Caco-2 (cell line): Measurements from ENCODE around the gene FBF1. TPM values are rescaled to one million over a fixed set of nuclear protein-coding genes. Genes with fewer than 3 reads are reported as not detected.

Experiments used
- BruUV-seq: library from RNA; stranded (reverse); fragments of 400-500 nt; replicated peaks from 2 replicates; lab custom pipeline; 2021; lab: Mats Ljungman, UMichigan
- CTCF ChIA-PET: fragments of 300-600 bp; sonication (Branson Sonifier 250); formaldehyde crosslinking; loops from one replicate; lab custom pipeline; 2022; ENCODE audit warnings: antibody characterized with exemption; lab: Charles Lee
- POLR2A ChIA-PET: fragments of 300-600 bp; sonication (Branson Sonifier 250); formaldehyde crosslinking; loops from one replicate; lab custom pipeline; 2022; ENCODE audit warnings: antibody characterized with exemption; lab: Charles Lee
- DNase-seq, 2 experiments: peaks; one replicate each; pipeline versions ENCODE4 v3.0.0 to v3.0.0-alpha.2; 2020 to 2022
- H3K27me3 ChIP-seq: replicated peaks from 2 replicates; pipeline ENCODE4 v1.6.0; 2011; ENCODE audit warnings: low read length; ENCODE audit not compliant: control insufficient read depth, insufficient read depth
- H3K36me3 ChIP-seq: 2 replicates; pipeline ENCODE4 v1.5.1; 2011; ENCODE audit warnings: low read length; ENCODE audit not compliant: control insufficient read depth, insufficient read depth
- H3K4me1 ChIP-seq: fragments of 250-450 bp; sonication (Bioruptor Pico); 2 replicates; pipeline ENCODE4 v1.5.1; 2020; ENCODE audit warnings: mild to moderate bottlenecking
- H3K4me3 ChIP-seq: 2 replicates; pipeline ENCODE4 v1.5.1; 2011; ENCODE audit warnings: low read depth, mild to moderate bottlenecking, control low read depth, low read length
- H3K9me3 ChIP-seq: fragments of 250-450 bp; sonication (Bioruptor Pico); 2 replicates; pipeline ENCODE4 v1.5.1; 2020; ENCODE audit warnings: mild to moderate bottlenecking, moderate library complexity
- H3K27ac Mint-ChIP-seq: one replicate; pipeline ENCODE4 v1.8.0; 2022; ENCODE audit warnings: mixed read lengths; ENCODE audit not compliant: unreplicated experiment
- H3K27me3 Mint-ChIP-seq: one replicate; pipeline ENCODE4 v1.8.0; 2022; ENCODE audit warnings: mixed read lengths; ENCODE audit not compliant: insufficient read depth, unreplicated experiment
- H3K36me3 Mint-ChIP-seq: one replicate; pipeline ENCODE4 v1.8.0; 2022; ENCODE audit warnings: mild to moderate bottlenecking, mixed read lengths; ENCODE audit not compliant: insufficient read depth, unreplicated experiment
- H3K4me1 Mint-ChIP-seq: one replicate; pipeline ENCODE4 v1.8.0; 2022; ENCODE audit warnings: low read depth, mixed read lengths; ENCODE audit not compliant: unreplicated experiment
- H3K4me3 Mint-ChIP-seq: one replicate; pipeline ENCODE4 v1.8.0; 2022; ENCODE audit warnings: mild to moderate bottlenecking, moderate library complexity, mixed read lengths; ENCODE audit not compliant: unreplicated experiment
- H3K9me3 Mint-ChIP-seq: one replicate; pipeline ENCODE4 v1.8.0; 2022; ENCODE audit warnings: mixed read lengths; ENCODE audit not compliant: unreplicated experiment
- intact Hi-C: fragments of 100-400 bp; cut with micrococcal nuclease; formaldehyde crosslinking; loops from one replicate; pipeline ENCODE4 v1.10.0; 2022; ENCODE audit not compliant: unreplicated experiment
- total RNA-seq: library from RNA; stranded (reverse); gene quantifications from 2 replicates; pipeline ENCODE4 v1.2.3, GENCODE V29; 2022
- TF ChIP-seq, protein P1 (sequence below), 2 experiments: fragments of 200-600 bp in 1 of 2; IDR thresholded peaks; 1 replicate in 1 of 2; 2 replicates in 1 of 2; pipeline versions ENCODE4 v1.5.1 to v1.8.0; 2011 to 2022; ENCODE audit warnings: antibody characterized with exemption in 1 of 2, control low read depth in 1 of 2, inconsistent platforms in 1 of 2, low read depth in 1 of 2, low read length in 1 of 2, mild to moderate bottlenecking in 1 of 2, moderate library complexity in 1 of 2; ENCODE audit not compliant: insufficient read depth in 1 of 2, severe bottlenecking in 1 of 2, unreplicated experiment in 1 of 2

Gene FBF1
- total RNA-seq, 1 experiment from 2014 or later = 14.1 TPM

DNA sequence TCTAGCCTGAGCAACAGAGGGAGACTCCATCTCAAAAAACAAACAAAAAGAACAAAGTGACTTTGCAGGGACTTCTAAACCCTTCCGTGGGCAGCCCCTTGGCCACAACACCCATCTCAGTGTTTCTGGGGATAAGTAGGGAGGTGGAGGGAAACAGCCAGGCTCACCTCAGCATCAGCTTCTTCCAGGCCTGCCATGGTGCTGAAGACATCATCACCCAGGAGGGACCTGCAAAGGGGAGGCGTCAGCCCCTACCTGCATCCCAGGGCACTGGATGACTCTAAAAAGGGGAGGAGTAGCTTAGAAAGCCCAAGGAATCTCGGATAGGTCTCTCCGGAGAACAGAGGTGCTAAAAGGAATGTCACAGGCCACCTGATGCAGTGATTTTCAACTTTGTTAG lies 9.8 kb downstream of the FBF1 start:
- no peak overlapping the region for H3K4me3 Mint-ChIP-seq
- Histone ChIP-seq H3K4me3 (no peak overlapping the region), H3K4me1 (peaks cover 22% of the 10 kb centered on the region), H3K36me3 (no peaks in the 10 kb centered on the region), H3K27me3 (no peaks in the 10 kb centered on the region), H3K9me3 (0 out of 2 replicates have a peak, but pooled peaks cover 5% of the 10 kb centered on the region)
- CTCF ChIA-PET = no interaction called here
- POLR2A ChIA-PET = no interaction called here
- peaks cover 6% of the 10 kb centered on the region for H3K4me1 Mint-ChIP-seq
- DNase-seq = no peak
- H3K27me3 Mint-ChIP-seq = no peaks in the 10 kb centered on the region
- TF ChIP-seq, protein P1, sequence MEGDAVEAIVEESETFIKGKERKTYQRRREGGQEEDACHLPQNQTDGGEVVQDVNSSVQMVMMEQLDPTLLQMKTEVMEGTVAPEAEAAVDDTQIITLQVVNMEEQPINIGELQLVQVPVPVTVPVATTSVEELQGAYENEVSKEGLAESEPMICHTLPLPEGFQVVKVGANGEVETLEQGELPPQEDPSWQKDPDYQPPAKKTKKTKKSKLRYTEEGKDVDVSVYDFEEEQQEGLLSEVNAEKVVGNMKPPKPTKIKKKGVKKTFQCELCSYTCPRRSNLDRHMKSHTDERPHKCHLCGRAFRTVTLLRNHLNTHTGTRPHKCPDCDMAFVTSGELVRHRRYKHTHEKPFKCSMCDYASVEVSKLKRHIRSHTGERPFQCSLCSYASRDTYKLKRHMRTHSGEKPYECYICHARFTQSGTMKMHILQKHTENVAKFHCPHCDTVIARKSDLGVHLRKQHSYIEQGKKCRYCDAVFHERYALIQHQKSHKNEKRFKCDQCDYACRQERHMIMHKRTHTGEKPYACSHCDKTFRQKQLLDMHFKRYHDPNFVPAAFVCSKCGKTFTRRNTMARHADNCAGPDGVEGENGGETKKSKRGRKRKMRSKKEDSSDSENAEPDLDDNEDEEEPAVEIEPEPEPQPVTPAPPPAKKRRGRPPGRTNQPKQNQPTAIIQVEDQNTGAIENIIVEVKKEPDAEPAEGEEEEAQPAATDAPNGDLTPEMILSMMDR (IDR thresholded peaks at IDR 0.05; ENCODE audit: insufficient read depth in 1 of 2, low read depth in 1 of 2, low read length in 1 of 2, severe bottlenecking in 1 of 2, unreplicated experiment in 1 of 2) = no peak
- H3K36me3 Mint-ChIP-seq = peaks cover 5% of the 10 kb centered on the region
- intact Hi-C loops = no loop called here
- no peak overlapping the region for H3K27ac Mint-ChIP-seq
- BruUV-seq = no TSS peak
- H3K9me3 Mint-ChIP-seq = no peaks in the 10 kb centered on the region

DNA sequence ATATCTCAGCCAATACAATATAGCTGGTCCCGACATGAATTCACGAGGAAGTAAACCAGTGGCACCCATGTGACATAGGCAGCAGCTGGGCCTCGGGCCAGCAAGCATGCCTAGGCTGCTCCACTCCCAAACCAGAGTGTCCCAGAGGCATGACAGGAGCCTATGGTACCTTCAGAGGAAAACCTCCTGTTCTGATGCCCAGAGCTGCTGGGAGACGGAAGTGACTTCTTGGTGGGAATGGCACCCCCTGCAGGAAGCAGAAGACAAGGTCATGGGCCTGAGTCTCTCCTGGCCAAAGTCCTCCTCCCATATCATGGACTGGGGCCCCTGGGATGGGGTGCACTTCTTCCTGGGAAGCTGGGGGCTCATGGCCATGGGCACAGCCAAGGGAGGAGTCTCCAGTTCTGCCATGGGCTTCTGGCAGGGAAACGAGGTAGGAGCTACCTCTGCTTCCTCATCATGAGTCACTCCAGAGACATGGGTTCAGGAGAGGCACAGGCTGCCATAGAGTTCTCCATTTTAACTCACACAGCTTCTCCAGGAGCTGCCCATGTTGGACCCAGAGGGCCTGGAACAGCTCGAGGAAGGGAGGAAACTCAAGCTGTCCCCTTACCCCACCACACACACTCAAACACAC lies 13.4 kb downstream of the FBF1 start:
- Histone ChIP-seq H3K4me1 (peaks cover 10% of the 10 kb centered on the region), H3K4me3 (no peak overlapping the region), H3K36me3 (no peaks in the 10 kb centered on the region), H3K9me3 (0 out of 2 replicates have a peak, but pooled peaks cover 5% of the 10 kb centered on the region), H3K27me3 (no peaks in the 10 kb centered on the region)
- Mint-ChIP-seq H3K9me3 (no peaks in the 10 kb centered on the region), H3K27me3 (no peaks in the 10 kb centered on the region), H3K27ac (no peak overlapping the region), H3K4me1 (no peaks in the 10 kb centered on the region), H3K36me3 (no peaks in the 10 kb centered on the region), H3K4me3 (no peak overlapping the region)
- no TSS peak for BruUV-seq
- CTCF ChIA-PET = interaction anchor here (0.6 to 1.4 kb wide), 3 partner anchors 16 to 331 kb away, joined by 3 to 4 read pairs (median 3); partner anchors contain the start of gene MRPL38
- DNase-seq = peak in 1 of 2 experiments; percentile 45
- intact Hi-C loops = no loop called here
- TF ChIP-seq, protein P1 (IDR thresholded peaks at IDR 0.05; ENCODE audit: insufficient read depth in 1 of 2, low read depth in 1 of 2, low read length in 1 of 2, severe bottlenecking in 1 of 2, unreplicated experiment in 1 of 2) = peak; percentile 31 to 49
- POLR2A ChIA-PET = no interaction called here

DNA sequence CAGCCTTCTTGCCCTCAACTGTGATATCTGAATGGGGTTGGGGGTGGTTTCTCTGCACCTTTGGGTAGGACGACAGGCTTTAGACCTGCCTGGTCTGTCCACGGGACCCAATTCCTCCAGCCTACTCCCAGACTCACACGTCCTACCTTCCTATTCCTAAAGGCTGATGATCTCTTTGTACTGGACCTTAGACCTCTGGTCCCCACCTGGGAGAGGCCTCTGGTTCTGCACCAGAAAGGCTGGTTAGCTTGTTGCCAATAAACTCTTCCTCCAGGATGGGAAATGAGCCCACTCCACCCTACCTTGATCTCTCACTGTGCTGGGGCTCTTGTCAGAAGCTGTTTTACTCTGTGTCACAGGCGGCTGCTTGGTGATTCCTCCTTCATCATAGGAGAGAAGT lies 14.4 kb downstream of the FBF1 start:
- H3K27me3 Mint-ChIP-seq = no peaks in the 10 kb centered on the region
- H3K4me1 ChIP-seq = peaks cover 4% of the 10 kb centered on the region
- TF ChIP-seq, protein P1 (IDR thresholded peaks at IDR 0.05; ENCODE audit: insufficient read depth in 1 of 2, low read depth in 1 of 2, low read length in 1 of 2, severe bottlenecking in 1 of 2, unreplicated experiment in 1 of 2) = no peak
- CTCF ChIA-PET = no interaction called here
- H3K36me3 ChIP-seq = no peaks in the 10 kb centered on the region
- intact Hi-C loops = no loop called here
- no peak overlapping the region for H3K4me3 ChIP-seq
- no peaks in the 10 kb centered on the region for H3K9me3 Mint-ChIP-seq
- H3K9me3 ChIP-seq = no peaks in the 10 kb centered on the region
- no peak for DNase-seq
- H3K4me3 Mint-ChIP-seq = no peak overlapping the region
- no peaks in the 10 kb centered on the region for H3K27me3 ChIP-seq
- H3K4me1 Mint-ChIP-seq = no peaks in the 10 kb centered on the region
- POLR2A ChIA-PET = no interaction called here
- no peaks in the 10 kb centered on the region for H3K36me3 Mint-ChIP-seq
- no peak overlapping the region for H3K27ac Mint-ChIP-seq
- no TSS peak for BruUV-seq
